GM23338 (cell line): ENCODE results near the gene TRIP10. TPM values are rescaled to one million over a fixed set of nuclear protein-coding genes. Genes with fewer than 3 reads are reported as not detected.

Experiments
- ATAC-seq: fragments of 200-7000 bp; cut with Tn5 transposase; 3 replicates; pipeline ENCODE4 v1.9.1; 2020
- DNase-seq: peaks from one replicate; pipeline ENCODE4 v3.0.0-alpha.2; 2015; ENCODE audit warnings: low spot score
- H2AFZ ChIP-seq: fragments of 200-600 bp; sonication (generic); 2 replicates; pipeline ENCODE4 v1.8.0; 2016; ENCODE audit warnings: antibody characterized with exemption, mild to moderate bottlenecking, moderate library complexity
- H3F3A ChIP-seq: fragments of 200-600 bp; sonication (generic); replicated peaks from 2 replicates; pipeline ENCODE4 v1.8.0; 2017; ENCODE audit warnings: antibody characterized with exemption, mixed run types, low read depth
- H3K27ac ChIP-seq: fragments of 200-600 bp; sonication (generic); 2 replicates; pipeline ENCODE4 v1.6.1; 2016; ENCODE audit warnings: low read depth
- H3K27me3 ChIP-seq: fragments of 200-600 bp; sonication (generic); 2 replicates; pipeline ENCODE4 v1.8.0; 2016; ENCODE audit warnings: mild to moderate bottlenecking, mixed run types, moderate library complexity; ENCODE audit not compliant: insufficient read depth
- H3K36me3 ChIP-seq: fragments of 200-600 bp; sonication (generic); 2 replicates; pipeline ENCODE4 v1.8.0; 2016; ENCODE audit warnings: mild to moderate bottlenecking; ENCODE audit not compliant: insufficient read depth
- H3K4me1 ChIP-seq: fragments of 200-600 bp; sonication (generic); 2 replicates; pipeline ENCODE4 v1.8.0; 2016; ENCODE audit warnings: mild to moderate bottlenecking, moderate library complexity; ENCODE audit not compliant: insufficient read depth
- H3K4me2 ChIP-seq: fragments of 200-600 bp; sonication (generic); 2 replicates; pipeline ENCODE4 v1.7.1; 2017; ENCODE audit warnings: mixed run types
- H3K4me3 ChIP-seq: fragments of 200-600 bp; sonication (generic); 2 replicates; pipeline ENCODE4 v1.6.1; 2016; ENCODE audit warnings: mixed run types
- H3K79me2 ChIP-seq: fragments of 200-600 bp; sonication (generic); replicated peaks from 2 replicates; pipeline ENCODE4 v1.8.0; 2017; ENCODE audit warnings: mild to moderate bottlenecking; ENCODE audit not compliant: insufficient read depth
- H3K9me2 ChIP-seq: fragments of 200-600 bp; sonication (generic); 2 replicates; pipeline ENCODE4 v1.8.0; 2017; ENCODE audit not compliant: insufficient read depth
- H4K20me1 ChIP-seq: fragments of 200-600 bp; sonication (generic); replicated peaks from 2 replicates; pipeline ENCODE4 v1.8.0; 2017; ENCODE audit warnings: mild to moderate bottlenecking; ENCODE audit not compliant: insufficient read depth
- H3K27ac Mint-ChIP-seq: 2 replicates; pipeline ENCODE4 v1.8.0; 2020; ENCODE audit warnings: inconsistent platforms, mild to moderate bottlenecking, moderate library complexity, mixed read lengths
- H3K27me3 Mint-ChIP-seq: 3 replicates; pipeline ENCODE4 v1.8.0; 2022; ENCODE audit warnings: low read depth, mild to moderate bottlenecking, moderate library complexity, mixed read lengths, inconsistent platforms; ENCODE audit not compliant: insufficient read depth, poor library complexity
- H3K36me3 Mint-ChIP-seq: 3 replicates; pipeline ENCODE4 v1.8.0; 2021; ENCODE audit warnings: low read depth, mild to moderate bottlenecking, inconsistent platforms, moderate library complexity, mixed read lengths
- H3K4me1 Mint-ChIP-seq: 3 replicates; pipeline ENCODE4 v1.8.0; 2020; ENCODE audit warnings: mild to moderate bottlenecking, inconsistent platforms, mixed read lengths
- H3K4me3 Mint-ChIP-seq: 3 replicates; pipeline ENCODE4 v1.8.0; 2021; ENCODE audit warnings: moderate library complexity, mild to moderate bottlenecking, inconsistent platforms, mixed read lengths
- H3K9me3 Mint-ChIP-seq: 3 replicates; pipeline ENCODE4 v1.8.0; 2020; ENCODE audit warnings: moderate library complexity, mild to moderate bottlenecking, inconsistent platforms, mixed read lengths
- CREB1 ChIP-seq: fragments of 250-450 bp; sonication (Bioruptor Pico); IDR thresholded peaks from 2 replicates; pipeline ENCODE4 v1.5.0; 2020; ENCODE audit warnings: low read depth, mild to moderate bottlenecking, moderate library complexity
- CTCF ChIP-seq, 2 experiments: fragments of 200-600 bp in 1 of 2; sonication (generic) in 1 of 2; conservative IDR thresholded peaks; 2 replicates each; pipeline versions ENCODE4 v1.5.1 to v1.6.1; 2016 to 2017; ENCODE audit warnings: antibody characterized with exemption in 2 of 2, low read depth in 2 of 2, mild to moderate bottlenecking in 2 of 2, moderate library complexity in 1 of 2
- ETS1 ChIP-seq: IDR thresholded peaks from 2 replicates; pipeline ENCODE4 v1.6.1; 2016; ENCODE audit warnings: antibody characterized with exemption
- EZH2 ChIP-seq: fragments of 200-600 bp; sonication (generic); IDR thresholded peaks from one replicate; pipeline ENCODE4 v1.8.0; 2017; ENCODE audit warnings: antibody characterized with exemption, mild to moderate bottlenecking, low read depth; ENCODE audit not compliant: unreplicated experiment
- EZH2phosphoT487 ChIP-seq: fragments of 200-600 bp; sonication (generic); IDR thresholded peaks from one replicate; pipeline ENCODE4 v1.8.1; 2018; ENCODE audit warnings: antibody characterized with exemption; ENCODE audit not compliant: unreplicated experiment
- JUNB ChIP-seq: IDR thresholded peaks from one replicate; pipeline ENCODE4 v1.6.1; 2016; ENCODE audit warnings: antibody characterized with exemption; ENCODE audit not compliant: unreplicated experiment
- NANOG ChIP-seq: IDR thresholded peaks from 2 replicates; pipeline ENCODE4 v1.6.1; 2016; ENCODE audit warnings: antibody characterized with exemption, borderline replicate concordance
- POLR2AphosphoS5 ChIP-seq: IDR thresholded peaks from 2 replicates; pipeline ENCODE4 v1.6.1; 2016; ENCODE audit warnings: antibody characterized with exemption, low read depth
- REST ChIP-seq: IDR thresholded peaks from one replicate; pipeline ENCODE4 v1.6.1; 2018; ENCODE audit warnings: antibody characterized with exemption; ENCODE audit not compliant: unreplicated experiment
- STAT1 ChIP-seq: IDR thresholded peaks from one replicate; pipeline ENCODE4 v1.6.1; 2016; ENCODE audit warnings: antibody characterized with exemption; ENCODE audit not compliant: unreplicated experiment
- ZNF114 ChIP-seq: fragments of 250-450 bp; sonication (Bioruptor Pico); IDR thresholded peaks from 2 replicates; pipeline ENCODE4 v1.5.0; 2020; ENCODE audit warnings: mild to moderate bottlenecking, moderate library complexity
- ZNF331 ChIP-seq: fragments of 250-450 bp; sonication (Bioruptor Pico); IDR thresholded peaks from 2 replicates; pipeline ENCODE4 v1.5.0; 2020; ENCODE audit warnings: low read depth, mild to moderate bottlenecking, moderate library complexity
- polyA plus RNA-seq: library from polyadenylated mRNA; unstranded; fragments of >200 nt; fragmentation: Nextera tagmentation; extraction: Ambion mirVana; gene quantifications from 2 replicates; pipeline ENCODE4 v1.2.1, GENCODE V29; 2016
- total RNA-seq: library from RNA; depleted of rRNA; stranded (reverse); fragments of >200 nt; shearing (Covaris generic); gene quantifications from 2 replicates; pipeline ENCODE4 v1.2.3, GENCODE V29; 2014
- TF ChIP-seq, protein P1 (sequence below): fragments of 250-450 bp; sonication (Bioruptor Pico); IDR thresholded peaks from 2 replicates; pipeline ENCODE4 v1.5.0; 2020; ENCODE audit warnings: mild to moderate bottlenecking, moderate library complexity

TRIP10 gene
- total and polyA plus RNA-seq, 2 experiments from 2014 or later = 56.8 to 68.5 TPM

DNA sequence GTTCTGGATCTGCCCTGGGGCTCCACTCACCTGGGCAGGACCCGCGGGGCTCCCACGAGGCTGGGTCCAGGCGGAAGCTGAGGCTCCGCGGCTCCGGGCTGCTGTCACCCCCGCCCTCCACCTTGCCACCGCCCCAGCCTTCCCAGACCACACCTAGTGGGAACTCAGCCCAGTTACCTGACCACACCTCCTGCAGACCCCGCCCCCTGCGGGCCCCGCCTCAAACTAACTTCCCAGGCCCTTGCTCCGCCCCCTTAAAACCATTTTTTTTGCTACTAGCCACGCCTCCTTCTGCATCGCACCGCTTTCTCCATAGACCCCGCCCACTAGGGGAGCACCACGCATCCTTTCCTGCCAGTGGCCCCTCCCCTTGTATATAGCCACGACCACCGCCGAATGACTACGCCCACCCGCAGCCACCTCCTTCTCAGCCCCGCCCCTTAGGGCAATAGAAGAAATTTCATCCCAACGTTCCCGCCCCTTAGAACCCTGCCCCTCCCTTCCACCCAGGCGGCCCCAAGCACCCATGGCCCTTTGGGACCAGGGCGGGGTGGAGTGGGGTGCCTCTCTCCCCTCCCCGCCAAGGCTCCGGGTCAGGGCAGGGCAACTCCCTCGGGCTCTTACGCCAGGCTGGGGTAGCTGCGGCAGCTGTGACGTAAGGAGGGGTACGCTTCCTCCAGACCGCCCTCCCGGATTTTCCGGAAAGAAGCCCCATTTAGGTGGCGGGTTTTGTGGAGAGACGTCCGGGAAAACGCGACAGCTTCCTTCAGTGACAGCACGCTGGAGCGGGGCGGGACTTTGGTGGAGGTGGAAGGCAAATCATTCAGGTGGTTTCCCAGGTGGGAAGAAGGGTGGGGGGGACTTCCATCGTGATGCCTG is 28.1 kb downstream of the TRIP10 start, which contains the start of gene SH2D3A:
TSS of gene SH2D3A (minus strand) at position 79 of the 879 bp plus-strand sequence. CDS start 3,687 bp downstream, outside the sequence.
- Histone ChIP-seq H2AFZ (no peak within 1 kb of the TSS), H3K4me1 (peaks cover 7% of the 10 kb centered on the region; the same call in 1 of the 2 replicates), H3F3A (peaks cover 6% of the 10 kb centered on the region; the same call in 1 of the 2 replicates), H3K4me2 (peak within 1 kb of the TSS; percentile 99), H4K20me1 (peaks cover 4% of the 10 kb centered on the region; the same call in 1 of the 2 replicates), H3K79me2 (peaks cover 22% of the 10 kb centered on the region), H3K36me3 (no peaks in the 10 kb centered on the region), H3K27ac (peak within 1 kb of the TSS; percentile 94), H3K27me3 (no peaks in the 10 kb centered on the region), H3K4me3 (peak within 1 kb of the TSS; percentile 91), H3K9me2 (no peaks in the 10 kb centered on the region)
- H3K27ac Mint-ChIP-seq = peak within 1 kb of the TSS; percentile 93
- ATAC-seq (peak; percentile 82), DNase-seq (peak; percentile 99)
- H3K36me3 Mint-ChIP-seq = peaks cover 19% of the 10 kb centered on the region
- TF ChIP-seq EZH2phosphoT487 (no peak), ETS1 (no peak), JUNB (no peak), POLR2AphosphoS5 (peak; percentile 17), ZNF114 (CRISPR knock-in tag) (no peak), NANOG (no peak), REST (no peak), CREB1 (peak; percentile 84), CTCF (conservative IDR thresholded peaks at IDR 0.05; ENCODE audit: low read depth in 2 of 2) (no peak), ZNF331 (no peak), STAT1 (peak; percentile 70), EZH2 (no peak)
- TF ChIP-seq, protein P1, sequence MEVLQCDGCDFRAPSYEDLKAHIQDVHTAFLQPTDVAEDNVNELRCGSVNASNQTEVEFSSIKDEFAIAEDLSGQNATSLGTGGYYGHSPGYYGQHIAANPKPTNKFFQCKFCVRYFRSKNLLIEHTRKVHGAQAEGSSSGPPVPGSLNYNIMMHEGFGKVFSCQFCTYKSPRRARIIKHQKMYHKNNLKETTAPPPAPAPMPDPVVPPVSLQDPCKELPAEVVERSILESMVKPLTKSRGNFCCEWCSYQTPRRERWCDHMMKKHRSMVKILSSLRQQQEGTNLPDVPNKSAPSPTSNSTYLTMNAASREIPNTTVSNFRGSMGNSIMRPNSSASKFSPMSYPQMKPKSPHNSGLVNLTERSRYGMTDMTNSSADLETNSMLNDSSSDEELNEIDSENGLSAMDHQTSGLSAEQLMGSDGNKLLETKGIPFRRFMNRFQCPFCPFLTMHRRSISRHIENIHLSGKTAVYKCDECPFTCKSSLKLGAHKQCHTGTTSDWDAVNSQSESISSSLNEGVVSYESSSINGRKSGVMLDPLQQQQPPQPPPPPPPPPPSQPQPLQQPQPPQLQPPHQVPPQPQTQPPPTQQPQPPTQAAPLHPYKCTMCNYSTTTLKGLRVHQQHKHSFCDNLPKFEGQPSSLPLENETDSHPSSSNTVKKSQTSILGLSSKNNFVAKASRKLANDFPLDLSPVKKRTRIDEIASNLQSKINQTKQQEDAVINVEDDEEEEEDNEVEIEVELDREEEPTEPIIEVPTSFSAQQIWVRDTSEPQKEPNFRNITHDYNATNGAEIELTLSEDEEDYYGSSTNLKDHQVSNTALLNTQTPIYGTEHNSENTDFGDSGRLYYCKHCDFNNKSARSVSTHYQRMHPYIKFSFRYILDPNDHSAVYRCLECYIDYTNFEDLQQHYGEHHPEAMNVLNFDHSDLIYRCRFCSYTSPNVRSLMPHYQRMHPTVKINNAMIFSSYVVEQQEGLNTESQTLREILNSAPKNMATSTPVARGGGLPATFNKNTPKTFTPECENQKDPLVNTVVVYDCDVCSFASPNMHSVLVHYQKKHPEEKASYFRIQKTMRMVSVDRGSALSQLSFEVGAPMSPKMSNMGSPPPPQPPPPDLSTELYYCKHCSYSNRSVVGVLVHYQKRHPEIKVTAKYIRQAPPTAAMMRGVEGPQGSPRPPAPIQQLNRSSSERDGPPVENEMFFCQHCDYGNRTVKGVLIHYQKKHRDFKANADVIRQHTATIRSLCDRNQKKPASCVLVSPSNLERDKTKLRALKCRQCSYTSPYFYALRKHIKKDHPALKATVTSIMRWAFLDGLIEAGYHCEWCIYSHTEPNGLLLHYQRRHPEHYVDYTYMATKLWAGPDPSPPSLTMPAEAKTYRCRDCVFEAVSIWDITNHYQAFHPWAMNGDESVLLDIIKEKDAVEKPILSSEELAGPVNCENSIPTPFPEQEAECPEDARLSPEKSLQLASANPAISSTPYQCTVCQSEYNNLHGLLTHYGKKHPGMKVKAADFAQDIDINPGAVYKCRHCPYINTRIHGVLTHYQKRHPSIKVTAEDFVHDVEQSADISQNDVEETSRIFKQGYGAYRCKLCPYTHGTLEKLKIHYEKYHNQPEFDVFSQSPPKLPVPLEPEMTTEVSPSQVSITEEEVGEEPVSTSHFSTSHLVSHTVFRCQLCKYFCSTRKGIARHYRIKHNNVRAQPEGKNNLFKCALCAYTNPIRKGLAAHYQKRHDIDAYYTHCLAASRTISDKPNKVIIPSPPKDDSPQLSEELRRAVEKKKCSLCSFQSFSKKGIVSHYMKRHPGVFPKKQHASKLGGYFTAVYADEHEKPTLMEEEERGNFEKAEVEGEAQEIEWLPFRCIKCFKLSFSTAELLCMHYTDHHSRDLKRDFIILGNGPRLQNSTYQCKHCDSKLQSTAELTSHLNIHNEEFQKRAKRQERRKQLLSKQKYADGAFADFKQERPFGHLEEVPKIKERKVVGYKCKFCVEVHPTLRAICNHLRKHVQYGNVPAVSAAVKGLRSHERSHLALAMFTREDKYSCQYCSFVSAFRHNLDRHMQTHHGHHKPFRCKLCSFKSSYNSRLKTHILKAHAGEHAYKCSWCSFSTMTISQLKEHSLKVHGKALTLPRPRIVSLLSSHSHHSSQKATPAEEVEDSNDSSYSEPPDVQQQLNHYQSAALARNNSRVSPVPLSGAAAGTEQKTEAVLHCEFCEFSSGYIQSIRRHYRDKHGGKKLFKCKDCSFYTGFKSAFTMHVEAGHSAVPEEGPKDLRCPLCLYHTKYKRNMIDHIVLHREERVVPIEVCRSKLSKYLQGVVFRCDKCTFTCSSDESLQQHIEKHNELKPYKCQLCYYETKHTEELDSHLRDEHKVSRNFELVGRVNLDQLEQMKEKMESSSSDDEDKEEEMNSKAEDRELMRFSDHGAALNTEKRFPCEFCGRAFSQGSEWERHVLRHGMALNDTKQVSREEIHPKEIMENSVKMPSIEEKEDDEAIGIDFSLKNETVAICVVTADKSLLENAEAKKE (CRISPR knock-in tag) = no peak
- peaks cover 21% of the 10 kb centered on the region for H3K9me3 Mint-ChIP-seq
- peak within 1 kb of the TSS; percentile 80 for H3K4me3 Mint-ChIP-seq
- H3K27me3 Mint-ChIP-seq = peaks cover 10% of the 10 kb centered on the region
- peaks cover 15% of the 10 kb centered on the region; the same call in 2 of the 3 replicates for H3K4me1 Mint-ChIP-seq
